ENCODE data around the gene FBF1. TPM values are rescaled to one million over a fixed set of nuclear protein-coding genes. Genes with fewer than 3 reads are reported as not detected.

FBF1 gene
- total RNA-seq, 1 donor from 2014 or later, result 11.4 TPM

- FAIRE-seq (no peak), DNase-seq (ENCODE audit: low spot score in 2 of 2) (no peak)
Observed at GRCh38 chr17:75950855-75951554, 10.2 kb upstream of the FBF1 start.

GRCh38 chr17:75950421-75950820, 9.6 kb upstream of the FBF1 start:
- DNase-seq (ENCODE audit: low spot score in 2 of 2) (no peak), FAIRE-seq (no peak)

DNA sequence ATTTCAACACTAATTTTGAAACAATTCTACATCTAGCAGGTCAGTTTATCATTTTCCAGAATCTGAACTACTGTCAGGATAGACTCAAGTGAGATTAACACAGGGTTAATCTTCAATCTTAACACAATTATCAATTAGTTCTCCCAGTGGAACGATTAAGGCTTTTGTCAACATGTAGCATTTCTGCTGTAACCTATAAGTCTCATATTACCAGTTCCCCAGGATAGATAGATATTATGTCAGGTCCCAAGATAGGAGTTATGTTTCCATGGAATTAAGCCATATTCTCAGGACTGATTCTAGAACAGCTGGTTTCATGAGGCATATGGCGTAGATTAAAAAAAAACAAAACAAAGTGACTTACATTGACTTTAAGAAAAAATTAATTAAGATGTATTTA, 4.4 kb upstream of the FBF1 start:
- no peak for FAIRE-seq
- DNase-seq (ENCODE audit: low spot score in 2 of 2), result no peak

DNA sequence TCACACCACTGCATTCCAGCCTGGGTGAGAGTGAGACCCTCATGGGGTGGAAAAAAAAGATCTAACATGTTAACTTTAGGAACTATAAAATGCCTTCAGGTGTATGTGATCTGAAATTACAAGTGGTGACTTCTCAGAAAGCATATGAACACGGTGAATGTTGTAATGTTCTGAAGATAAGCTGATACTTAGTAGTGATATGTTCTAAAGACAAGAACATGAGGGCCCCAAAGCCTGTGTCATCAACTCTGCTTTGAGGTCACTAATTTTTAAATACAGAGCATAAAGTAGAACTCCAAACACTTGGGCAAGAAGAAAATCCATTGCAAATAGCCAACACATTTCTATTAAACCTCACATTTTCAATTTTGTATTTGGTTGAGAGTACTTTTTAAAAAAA, 2.6 kb upstream of the FBF1 start:
- no peak for DNase-seq (ENCODE audit: low spot score in 2 of 2)
- FAIRE-seq, result no peak

DNA sequence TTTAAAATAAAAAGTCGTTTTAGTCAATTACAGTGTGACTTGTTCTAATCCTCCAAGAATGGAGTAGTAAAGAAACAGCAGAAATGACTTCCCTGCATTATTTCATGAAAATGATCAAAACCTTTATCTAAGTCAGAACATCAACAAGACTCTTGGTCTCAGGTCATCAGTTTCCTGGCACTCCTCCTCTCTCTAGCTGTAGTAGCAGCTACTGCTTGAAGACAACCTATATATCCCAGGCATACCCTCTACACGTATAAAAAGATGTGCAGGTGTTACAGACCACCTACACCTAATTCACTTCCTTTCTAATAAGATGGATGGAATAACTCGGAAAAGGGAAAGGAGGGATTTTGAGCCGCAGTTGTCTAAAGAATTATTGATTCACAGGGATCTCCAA, 1.6 kb upstream of the FBF1 start:
- DNase-seq (ENCODE audit: low spot score in 2 of 2) (no peak), FAIRE-seq (no peak)

DNA sequence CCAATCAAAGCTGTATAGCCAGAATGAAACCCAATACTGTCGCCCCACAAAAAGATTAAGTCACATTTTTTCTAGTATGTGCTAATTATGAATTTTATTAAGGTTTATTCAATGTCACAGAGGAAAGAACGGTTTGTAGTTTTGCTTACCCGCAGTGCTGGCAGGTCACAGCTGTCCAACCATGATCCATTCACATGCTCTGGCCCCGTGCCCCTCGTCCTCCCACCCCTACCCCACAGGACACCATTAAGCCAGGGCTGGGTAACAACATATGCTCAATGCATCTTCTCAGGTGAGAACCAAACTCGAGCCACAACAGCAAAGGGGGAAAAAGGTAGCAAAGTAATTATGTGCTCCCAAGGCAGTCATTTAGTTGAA, 589 bp upstream of the FBF1 start:
- DNase-seq (ENCODE audit: low spot score in 2 of 2) (no peak), FAIRE-seq (no peak)

DNA sequence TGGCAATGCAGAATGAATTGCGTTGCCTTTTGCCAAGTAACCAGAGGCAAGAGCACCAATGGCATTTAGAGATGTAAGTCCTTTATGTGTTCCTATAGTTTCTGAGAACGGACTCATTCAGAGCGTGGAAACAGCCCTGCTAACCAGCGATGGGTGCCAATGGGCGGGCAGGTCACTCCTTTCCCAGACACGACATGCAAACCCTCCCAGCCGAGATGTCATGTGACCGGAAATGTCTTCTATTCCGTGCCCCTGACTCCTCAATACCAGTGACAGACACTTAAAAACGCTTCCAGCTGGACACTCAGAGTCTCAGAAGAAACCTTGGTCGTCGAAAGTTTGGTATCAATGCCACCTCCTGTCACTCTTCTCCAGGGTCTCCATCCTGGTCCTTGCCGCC, 3.2 kb downstream of the FBF1 start:
- no peak for FAIRE-seq

GRCh38 chr17:75933808-75934207, 7.0 kb downstream of the FBF1 start:
- no peak for DNase-seq (ENCODE audit: low spot score in 2 of 2)
- no peak for FAIRE-seq

More for the DNA sequence above, 3.2 kb downstream of the FBF1 start:
- DNase-seq (ENCODE audit: low spot score in 2 of 2), result no peak

- FAIRE-seq (no peak), DNase-seq (ENCODE audit: low spot score in 2 of 2) (no peak)
Observed at GRCh38 chr17:75932852-75933251, 8.0 kb downstream of the FBF1 start.

- DNase-seq (ENCODE audit: low spot score in 2 of 2), result no peak
- FAIRE-seq, result no peak
Observed at GRCh38 chr17:75931062-75931461, 9.8 kb downstream of the FBF1 start.

DNA sequence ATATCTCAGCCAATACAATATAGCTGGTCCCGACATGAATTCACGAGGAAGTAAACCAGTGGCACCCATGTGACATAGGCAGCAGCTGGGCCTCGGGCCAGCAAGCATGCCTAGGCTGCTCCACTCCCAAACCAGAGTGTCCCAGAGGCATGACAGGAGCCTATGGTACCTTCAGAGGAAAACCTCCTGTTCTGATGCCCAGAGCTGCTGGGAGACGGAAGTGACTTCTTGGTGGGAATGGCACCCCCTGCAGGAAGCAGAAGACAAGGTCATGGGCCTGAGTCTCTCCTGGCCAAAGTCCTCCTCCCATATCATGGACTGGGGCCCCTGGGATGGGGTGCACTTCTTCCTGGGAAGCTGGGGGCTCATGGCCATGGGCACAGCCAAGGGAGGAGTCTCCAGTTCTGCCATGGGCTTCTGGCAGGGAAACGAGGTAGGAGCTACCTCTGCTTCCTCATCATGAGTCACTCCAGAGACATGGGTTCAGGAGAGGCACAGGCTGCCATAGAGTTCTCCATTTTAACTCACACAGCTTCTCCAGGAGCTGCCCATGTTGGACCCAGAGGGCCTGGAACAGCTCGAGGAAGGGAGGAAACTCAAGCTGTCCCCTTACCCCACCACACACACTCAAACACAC, 13.4 kb downstream of the FBF1 start:
- DNase-seq (ENCODE audit: low spot score in 2 of 2) (no peak), FAIRE-seq (no peak)

GRCh38 chr17:75926456-75926855, 14.4 kb downstream of the FBF1 start:
- DNase-seq (ENCODE audit: low spot score in 2 of 2) (no peak), FAIRE-seq (no peak)

- no peak for FAIRE-seq
- DNase-seq (ENCODE audit: low spot score in 2 of 2), result no peak
Observed at GRCh38 chr17:75925912-75926311, 14.9 kb downstream of the FBF1 start.

- no peak for DNase-seq (ENCODE audit: low spot score in 2 of 2)
- no peak for FAIRE-seq
Observed at GRCh38 chr17:75925103-75925502, 15.7 kb downstream of the FBF1 start.

GRCh38 chr17:75922963-75923874, 17.6 kb downstream of the FBF1 start:
- DNase-seq (ENCODE audit: low spot score in 2 of 2), result no peak
- FAIRE-seq, result no peak

DNA sequence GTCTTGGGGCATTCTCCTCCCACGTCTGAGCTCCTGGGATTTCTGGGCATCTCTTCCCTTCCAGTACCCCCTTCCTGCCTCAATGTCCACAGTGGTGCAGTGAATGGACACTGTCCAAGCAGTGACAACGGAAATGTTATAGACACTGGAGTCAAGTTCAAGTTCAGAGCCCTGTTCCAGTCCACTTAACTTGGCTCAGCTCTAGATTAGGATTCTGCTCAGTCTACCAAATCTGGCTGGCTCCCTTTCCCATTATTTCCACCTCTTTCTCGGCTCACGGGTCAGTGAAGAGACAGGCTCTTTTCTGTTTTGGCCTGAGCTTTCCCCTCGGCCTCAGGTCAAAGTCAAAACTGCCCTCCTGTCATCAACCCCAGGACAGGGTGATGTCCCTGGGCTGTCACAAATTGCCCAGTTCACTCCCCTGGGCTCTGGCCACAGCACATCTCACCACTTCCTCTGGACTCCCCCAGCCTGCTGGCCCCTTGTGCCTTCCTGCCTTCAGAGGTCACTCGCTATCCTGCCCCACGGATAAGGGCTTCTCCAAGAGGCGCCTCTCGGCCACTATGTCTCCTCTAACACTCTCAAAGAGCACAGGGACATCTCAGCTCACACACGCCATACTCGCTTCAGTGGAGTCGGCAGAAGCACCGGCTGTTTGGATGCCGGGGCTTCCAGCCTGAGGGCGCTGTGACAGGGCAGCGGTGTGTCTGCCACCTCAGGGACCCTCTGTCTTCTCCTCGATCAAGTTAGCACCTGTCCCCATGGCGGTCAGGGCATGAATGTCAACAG, 18.5 kb downstream of the FBF1 start:
- no peak for DNase-seq (ENCODE audit: low spot score in 2 of 2)
- FAIRE-seq, result no peak

GRCh38 chr17:75921596-75921995, 19.2 kb downstream of the FBF1 start:
- FAIRE-seq (no peak), DNase-seq (ENCODE audit: low spot score in 2 of 2) (no peak)

DNA sequence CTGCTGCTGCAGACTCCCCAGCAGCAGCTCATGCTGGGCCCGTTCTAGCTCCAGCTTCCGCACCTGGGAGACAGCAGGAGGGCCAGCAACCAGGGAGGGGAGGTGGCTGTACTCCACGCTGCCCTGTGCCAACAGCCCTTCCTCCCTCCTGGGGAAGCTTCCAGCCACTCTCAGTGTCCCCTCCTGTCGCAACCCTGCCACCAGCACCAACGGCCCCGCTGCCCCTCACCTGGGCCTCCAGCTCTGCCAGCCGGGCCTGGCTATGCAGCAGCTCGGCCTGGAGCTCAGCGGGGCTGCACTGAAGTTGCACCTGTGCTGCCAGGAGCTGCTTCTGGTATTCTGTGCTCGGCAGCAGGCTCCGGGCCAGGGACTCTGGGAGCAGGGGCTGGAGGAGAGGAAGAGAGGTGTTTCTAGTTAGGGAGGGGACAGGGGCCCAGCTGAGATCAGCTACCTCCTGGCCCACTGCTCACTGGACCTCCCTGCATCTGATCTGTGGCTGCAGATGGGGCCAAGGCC, 20.7 kb downstream of the FBF1 start:
- no peak for DNase-seq (ENCODE audit: low spot score in 2 of 2)

DNA sequence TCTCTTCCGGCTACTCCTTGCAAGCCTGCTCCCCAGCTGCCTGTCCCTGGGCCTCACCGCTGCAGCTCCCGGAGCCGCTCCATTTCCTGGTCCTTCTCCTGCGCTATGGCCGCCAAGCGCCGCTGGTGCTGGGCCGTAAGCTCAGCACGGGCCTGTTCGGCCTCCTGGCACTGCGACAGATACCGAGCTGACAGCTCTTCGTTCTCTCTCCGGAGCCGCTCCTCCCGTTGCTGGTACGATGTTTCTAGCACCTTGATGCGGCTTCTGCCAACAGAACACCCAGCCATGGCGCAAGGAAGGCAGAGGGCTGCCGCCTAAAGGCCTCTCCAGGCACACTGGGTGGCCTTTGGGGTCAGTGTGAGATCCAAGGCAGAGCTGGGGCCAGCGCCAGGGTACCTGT, 21.2 kb downstream of the FBF1 start:
- FAIRE-seq (no peak), DNase-seq (ENCODE audit: low spot score in 2 of 2) (no peak)

More for the DNA sequence above, 20.7 kb downstream of the FBF1 start:
- no peak for FAIRE-seq

GRCh38 chr17:75917917-75918445, 22.9 kb downstream of the FBF1 start:
- DNase-seq (ENCODE audit: low spot score in 2 of 2), result no peak
- no peak for FAIRE-seq
